ENCODE data around the gene AHSG. TPM values are rescaled to one million over a fixed set of nuclear protein-coding genes. Genes with fewer than 3 reads are reported as not detected.

AHSG gene
- total RNA-seq, 1 donor from 2014 or later, result not detected

DNA sequence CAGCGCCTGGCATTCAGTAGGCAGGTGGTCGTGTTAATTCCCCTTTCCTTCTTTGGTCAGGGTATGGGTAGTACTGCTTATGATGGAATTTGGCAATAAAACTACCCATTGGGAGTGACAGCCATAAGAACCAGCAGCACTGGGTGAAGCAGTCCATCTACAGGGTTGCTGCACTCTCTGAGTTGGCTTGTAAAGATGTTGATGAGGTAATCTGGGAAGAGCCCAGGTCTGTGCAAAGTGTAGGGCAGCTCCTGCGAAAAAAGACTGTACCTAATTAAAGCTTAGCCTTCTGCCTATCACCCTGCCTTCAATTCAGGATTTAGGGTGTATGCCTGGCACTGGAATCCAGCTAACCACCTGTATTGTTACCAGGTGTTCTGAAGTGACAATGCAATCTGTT lies 22.7 kb downstream of the AHSG start:
- H3K36me3 ChIP-seq (ENCODE audit: insufficient read depth, low read length), result no peaks in the 10 kb centered on the region
- no peaks in the 10 kb centered on the region for H3K36me3 Mint-ChIP-seq (ENCODE audit: low read depth, unreplicated experiment)
- H3K27me3 Mint-ChIP-seq (ENCODE audit: low read depth, unreplicated experiment), result peaks cover 15% of the 10 kb centered on the region
- no peak overlapping the region for H3K4me3 Mint-ChIP-seq (ENCODE audit: unreplicated experiment)
- no peak overlapping the region for H3K9ac ChIP-seq (ENCODE audit: low read length)
- FAIRE-seq (no peak), DNase-seq (ENCODE audit: low read depth) (no peak)
- TF ChIP-seq EZH2 (IDR thresholded peaks at IDR 0.05; ENCODE audit: insufficient read depth, low read length) (no peak), CTCF (IDR thresholded peaks at IDR 0.05; ENCODE audit: insufficient read depth, low read depth, low read length) (no peak)
- peaks cover 2% of the 10 kb centered on the region for H3K27me3 ChIP-seq (ENCODE audit: insufficient read depth, low read length)
- H3K79me2 ChIP-seq (ENCODE audit: insufficient read depth, low read length), result no peaks in the 10 kb centered on the region
- H3K9me3 ChIP-seq (ENCODE audit: insufficient read depth, low read depth, low read length), result no peaks in the 10 kb centered on the region
- H4K20me1 ChIP-seq (ENCODE audit: insufficient read depth, low read length), result no peaks in the 10 kb centered on the region
- H3K27ac Mint-ChIP-seq (ENCODE audit: unreplicated experiment), result no peak overlapping the region
- H3K27ac ChIP-seq (ENCODE audit: low read depth, low read length), result no peak overlapping the region
- H3K4me1 ChIP-seq (ENCODE audit: insufficient read depth, low read length), result peaks cover under 1% of the 10 kb centered on the region
- H3K4me1 Mint-ChIP-seq (ENCODE audit: low read depth, unreplicated experiment), result peaks cover 3% of the 10 kb centered on the region
- H3K4me3 ChIP-seq (ENCODE audit: insufficient read depth, low read depth, low read length), result no peak overlapping the region
- no peak overlapping the region for H3K4me2 ChIP-seq (ENCODE audit: low read length)
- no peak overlapping the region for H2AFZ ChIP-seq (ENCODE audit: low read depth, low read length)
- peaks cover 2% of the 10 kb centered on the region for H3K9me3 Mint-ChIP-seq (ENCODE audit: unreplicated experiment)

DNA sequence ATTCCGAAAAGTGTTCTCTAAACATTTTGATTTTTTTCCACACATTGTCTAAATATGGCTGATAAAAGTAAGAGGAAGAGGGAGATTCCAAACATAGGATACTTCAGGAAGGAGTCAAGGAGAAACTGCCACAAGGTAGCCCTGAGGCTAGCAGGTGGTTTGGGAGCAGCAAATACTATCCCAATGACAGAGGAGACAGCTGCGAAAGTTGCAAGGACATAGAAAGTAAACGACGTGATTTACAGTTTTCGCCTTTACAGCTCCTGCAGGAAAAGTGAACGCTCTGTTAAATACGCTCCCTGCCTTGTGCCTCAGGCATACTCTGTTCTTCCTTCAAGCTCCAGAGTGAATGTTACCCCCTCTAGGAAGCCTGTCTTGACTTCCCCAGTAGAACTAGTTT lies 23.7 kb downstream of the AHSG start:
- Histone ChIP-seq H3K4me2 (ENCODE audit: low read length) (no peak overlapping the region), H3K36me3 (ENCODE audit: insufficient read depth, low read length) (no peaks in the 10 kb centered on the region), H3K4me3 (ENCODE audit: insufficient read depth, low read depth, low read length) (no peak overlapping the region), H3K27ac (ENCODE audit: low read depth, low read length) (no peak overlapping the region), H2AFZ (ENCODE audit: low read depth, low read length) (no peak overlapping the region), H3K9me3 (ENCODE audit: insufficient read depth, low read depth, low read length) (no peaks in the 10 kb centered on the region), H3K4me1 (ENCODE audit: insufficient read depth, low read length) (peaks cover 6% of the 10 kb centered on the region), H3K9ac (ENCODE audit: low read length) (no peak overlapping the region), H4K20me1 (ENCODE audit: insufficient read depth, low read length) (no peaks in the 10 kb centered on the region), H3K79me2 (ENCODE audit: insufficient read depth, low read length) (no peaks in the 10 kb centered on the region), H3K27me3 (ENCODE audit: insufficient read depth, low read length) (peaks cover 2% of the 10 kb centered on the region)
- TF ChIP-seq EZH2 (IDR thresholded peaks at IDR 0.05; ENCODE audit: insufficient read depth, low read length) (no peak), CTCF (IDR thresholded peaks at IDR 0.05; ENCODE audit: insufficient read depth, low read depth, low read length) (no peak)
- H3K4me1 Mint-ChIP-seq (ENCODE audit: low read depth, unreplicated experiment), result peaks cover 10% of the 10 kb centered on the region
- peaks cover 12% of the 10 kb centered on the region for H3K27me3 Mint-ChIP-seq (ENCODE audit: low read depth, unreplicated experiment)
- no peak overlapping the region for H3K4me3 Mint-ChIP-seq (ENCODE audit: unreplicated experiment)
- H3K27ac Mint-ChIP-seq (ENCODE audit: unreplicated experiment), result no peak overlapping the region
- FAIRE-seq (no peak), DNase-seq (ENCODE audit: low read depth) (no peak)
- no peaks in the 10 kb centered on the region for H3K36me3 Mint-ChIP-seq (ENCODE audit: low read depth, unreplicated experiment)
- peaks cover 2% of the 10 kb centered on the region for H3K9me3 Mint-ChIP-seq (ENCODE audit: unreplicated experiment)

GRCh38 chr3:186637686-186638085 lies 24.8 kb downstream of the AHSG start:
- Mint-ChIP-seq H3K36me3 (ENCODE audit: low read depth, unreplicated experiment) (no peaks in the 10 kb centered on the region), H3K4me3 (ENCODE audit: unreplicated experiment) (no peak overlapping the region), H3K27ac (ENCODE audit: unreplicated experiment) (no peak overlapping the region), H3K4me1 (ENCODE audit: low read depth, unreplicated experiment) (peaks cover 10% of the 10 kb centered on the region), H3K9me3 (ENCODE audit: unreplicated experiment) (peaks cover 2% of the 10 kb centered on the region), H3K27me3 (ENCODE audit: low read depth, unreplicated experiment) (peaks cover 12% of the 10 kb centered on the region)
- Histone ChIP-seq H3K79me2 (ENCODE audit: insufficient read depth, low read length) (no peaks in the 10 kb centered on the region), H3K9me3 (ENCODE audit: insufficient read depth, low read depth, low read length) (no peaks in the 10 kb centered on the region), H3K27me3 (ENCODE audit: insufficient read depth, low read length) (peaks cover 2% of the 10 kb centered on the region), H3K36me3 (ENCODE audit: insufficient read depth, low read length) (no peaks in the 10 kb centered on the region), H3K4me2 (ENCODE audit: low read length) (no peak overlapping the region), H3K4me1 (ENCODE audit: insufficient read depth, low read length) (peaks cover 6% of the 10 kb centered on the region), H3K27ac (ENCODE audit: low read depth, low read length) (no peak overlapping the region), H3K9ac (ENCODE audit: low read length) (no peak overlapping the region), H4K20me1 (ENCODE audit: insufficient read depth, low read length) (no peaks in the 10 kb centered on the region), H2AFZ (ENCODE audit: low read depth, low read length) (no peak overlapping the region), H3K4me3 (ENCODE audit: insufficient read depth, low read depth, low read length) (no peak overlapping the region)
- no peak for TF ChIP-seq CTCF (IDR thresholded peaks at IDR 0.05; ENCODE audit: insufficient read depth, low read depth, low read length)
- no peak for TF ChIP-seq EZH2 (IDR thresholded peaks at IDR 0.05; ENCODE audit: insufficient read depth, low read length)
- no peak for DNase-seq (ENCODE audit: low read depth)
- FAIRE-seq, result no peak

Measured in astrocyte (in vitro differentiated cells and primary cell).